ENCODE data around the gene CEPT1. TPM values are rescaled to one million over a fixed set of nuclear protein-coding genes. Genes with fewer than 3 reads are reported as not detected.

Gene CEPT1
- total RNA-seq, 1 donor from 2014 or later = 53.4 TPM

GRCh38 chr1:111162488-111162880 lies 22.5 kb downstream of the CEPT1 start:
- DNase-seq (no peak), ATAC-seq (no peak)
- intact Hi-C loops (cut with DNase I) = no loop called here
- Histone ChIP-seq H3K9me3 (no peaks in the 10 kb centered on the region), H3K27me3 (ENCODE audit: low read depth) (no peaks in the 10 kb centered on the region), H3K27ac (no peak overlapping the region), H3K36me3 (peaks cover 63% of the 10 kb centered on the region), H3K4me1 (peaks cover 7% of the 10 kb centered on the region), H3K4me3 (no peak overlapping the region)
- TF ChIP-seq, protein P1, sequence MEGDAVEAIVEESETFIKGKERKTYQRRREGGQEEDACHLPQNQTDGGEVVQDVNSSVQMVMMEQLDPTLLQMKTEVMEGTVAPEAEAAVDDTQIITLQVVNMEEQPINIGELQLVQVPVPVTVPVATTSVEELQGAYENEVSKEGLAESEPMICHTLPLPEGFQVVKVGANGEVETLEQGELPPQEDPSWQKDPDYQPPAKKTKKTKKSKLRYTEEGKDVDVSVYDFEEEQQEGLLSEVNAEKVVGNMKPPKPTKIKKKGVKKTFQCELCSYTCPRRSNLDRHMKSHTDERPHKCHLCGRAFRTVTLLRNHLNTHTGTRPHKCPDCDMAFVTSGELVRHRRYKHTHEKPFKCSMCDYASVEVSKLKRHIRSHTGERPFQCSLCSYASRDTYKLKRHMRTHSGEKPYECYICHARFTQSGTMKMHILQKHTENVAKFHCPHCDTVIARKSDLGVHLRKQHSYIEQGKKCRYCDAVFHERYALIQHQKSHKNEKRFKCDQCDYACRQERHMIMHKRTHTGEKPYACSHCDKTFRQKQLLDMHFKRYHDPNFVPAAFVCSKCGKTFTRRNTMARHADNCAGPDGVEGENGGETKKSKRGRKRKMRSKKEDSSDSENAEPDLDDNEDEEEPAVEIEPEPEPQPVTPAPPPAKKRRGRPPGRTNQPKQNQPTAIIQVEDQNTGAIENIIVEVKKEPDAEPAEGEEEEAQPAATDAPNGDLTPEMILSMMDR (IDR thresholded peaks at IDR 0.05) = no peak

- H3K9me3 ChIP-seq = no peaks in the 10 kb centered on the region
- intact Hi-C loops (cut with DNase I) = no loop called here
- no peak for DNase-seq
- no peak overlapping the region for H3K27ac ChIP-seq
- no peak for ATAC-seq
- H3K4me3 ChIP-seq = no peak overlapping the region
- peaks cover 7% of the 10 kb centered on the region for H3K4me1 ChIP-seq
- TF ChIP-seq, protein P1 (IDR thresholded peaks at IDR 0.05) = no peak
- H3K27me3 ChIP-seq (ENCODE audit: low read depth) = no peaks in the 10 kb centered on the region
- H3K36me3 ChIP-seq = peaks cover 65% of the 10 kb centered on the region
Measured at GRCh38 chr1:111163363-111163762, 23.3 kb downstream of the CEPT1 start.

DNA sequence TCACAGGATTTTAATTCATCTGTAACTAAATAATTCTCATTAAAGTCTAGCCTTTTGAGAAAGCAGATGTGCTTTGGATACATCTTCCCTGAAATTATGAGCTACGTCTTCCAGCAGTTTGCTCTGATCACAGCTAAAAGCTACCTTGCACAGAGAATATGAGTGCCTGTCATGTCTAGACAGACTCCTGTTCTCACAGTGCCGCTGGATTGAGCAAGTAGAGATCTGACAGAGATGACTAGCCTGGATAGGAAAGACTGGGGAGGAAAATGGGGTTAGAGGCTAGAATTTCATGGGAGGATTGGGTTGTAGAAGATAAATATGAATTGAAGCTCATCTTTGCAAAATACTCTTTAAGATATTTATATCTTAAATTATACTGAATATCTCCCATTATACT lies 24.1 kb downstream of the CEPT1 start:
- Histone ChIP-seq H3K4me3 (no peak overlapping the region), H3K27ac (no peak overlapping the region), H3K27me3 (ENCODE audit: low read depth) (no peaks in the 10 kb centered on the region), H3K36me3 (peaks cover 73% of the 10 kb centered on the region), H3K4me1 (peaks cover 7% of the 10 kb centered on the region), H3K9me3 (no peaks in the 10 kb centered on the region)
- intact Hi-C loops (cut with DNase I) = no loop called here
- TF ChIP-seq, protein P1 (IDR thresholded peaks at IDR 0.05) = no peak
- DNase-seq (no peak), ATAC-seq (no peak)

GRCh38 chr1:111172463-111172862 lies 32.4 kb downstream of the CEPT1 start:
- peaks cover 81% of the 10 kb centered on the region for H3K36me3 ChIP-seq
- H3K9me3 ChIP-seq = no peaks in the 10 kb centered on the region
- no peak overlapping the region for H3K27ac ChIP-seq
- H3K4me3 ChIP-seq = no peak overlapping the region
- TF ChIP-seq, protein P1 (IDR thresholded peaks at IDR 0.05) = no peak
- ATAC-seq (no peak), DNase-seq (no peak)
- no peaks in the 10 kb centered on the region for H3K4me1 ChIP-seq
- intact Hi-C loops (cut with DNase I) = no loop called here
- no peaks in the 10 kb centered on the region for H3K27me3 ChIP-seq (ENCODE audit: low read depth)

DNA sequence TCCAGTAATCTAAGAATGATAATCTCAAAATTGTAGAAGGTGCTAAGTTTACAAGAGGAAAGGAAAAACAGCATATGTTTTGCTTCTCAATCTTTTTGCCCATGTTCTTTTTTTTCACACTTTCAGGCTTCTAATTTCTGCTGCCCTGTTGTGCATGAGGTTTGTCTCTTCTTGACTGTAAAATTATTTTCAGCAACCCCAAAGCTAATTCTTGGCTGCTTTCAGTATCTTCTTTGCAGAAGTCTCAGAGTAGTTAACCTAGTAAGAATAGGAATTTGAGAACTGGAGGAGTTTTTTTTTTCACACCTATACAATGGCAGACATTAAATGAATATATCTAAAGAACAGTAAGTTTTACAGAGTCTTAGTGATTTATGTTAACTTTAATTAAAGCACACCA lies 34.0 kb downstream of the CEPT1 start:
- H3K27me3 ChIP-seq (ENCODE audit: low read depth) = no peaks in the 10 kb centered on the region
- no peaks in the 10 kb centered on the region for H3K9me3 ChIP-seq
- H3K4me1 ChIP-seq = no peaks in the 10 kb centered on the region
- ATAC-seq = no peak
- H3K27ac ChIP-seq = no peak overlapping the region
- H3K4me3 ChIP-seq = no peak overlapping the region
- no peak for DNase-seq
- intact Hi-C loops (cut with DNase I) = no loop called here
- peaks cover 73% of the 10 kb centered on the region for H3K36me3 ChIP-seq
- TF ChIP-seq, protein P1 (IDR thresholded peaks at IDR 0.05) = no peak

- Histone ChIP-seq H3K36me3 (peaks cover 70% of the 10 kb centered on the region), H3K27me3 (ENCODE audit: low read depth) (no peaks in the 10 kb centered on the region), H3K4me3 (no peak overlapping the region), H3K9me3 (no peaks in the 10 kb centered on the region), H3K27ac (no peak overlapping the region), H3K4me1 (no peaks in the 10 kb centered on the region)
- ATAC-seq (no peak), DNase-seq (no peak)
- intact Hi-C loops (cut with DNase I) = no loop called here
- TF ChIP-seq, protein P1 (IDR thresholded peaks at IDR 0.05) = no peak
Measured at GRCh38 chr1:111175349-111175748, 35.3 kb downstream of the CEPT1 start.

Measured in lower lobe of right lung (tissue), 2 donors.